SK-N-SH treated with all-trans-retinoic acid at 6 μM for 48 hours (cell line): ENCODE measurements around the gene CDK5RAP3.

Source experiments
- ATAC-seq: fragments of 200-7000 bp; cut with Tn5 transposase; 3 replicates; pipeline ENCODE4 v1.9.1; 2020; ENCODE audit warnings: mild to moderate bottlenecking, moderate library complexity
- ARNTL ChIP-seq: fragments of 450-650 bp; formaldehyde crosslinking; IDR thresholded peaks from 2 replicates; pipeline ENCODE4 v1.5.0; 2020; ENCODE audit warnings: low read depth, mild to moderate bottlenecking, moderate library complexity, borderline replicate concordance
- BACH2 ChIP-seq: fragments of 250-450 bp; sonication (Bioruptor Pico); IDR thresholded peaks from 2 replicates; pipeline ENCODE4 v1.9.0; 2021; ENCODE audit warnings: mild to moderate bottlenecking, borderline replicate concordance
- CREB5 ChIP-seq: fragments of 250-450 bp; sonication (Bioruptor Pico); IDR thresholded peaks from 2 replicates; pipeline ENCODE4 v1.5.1; 2020; ENCODE audit warnings: low read depth, mild to moderate bottlenecking, moderate library complexity
- CSDC2 ChIP-seq: fragments of 250-450 bp; sonication (Bioruptor Pico); IDR thresholded peaks from 2 replicates; pipeline ENCODE4 v1.5.0; 2020; ENCODE audit warnings: mild to moderate bottlenecking, moderate library complexity
- CSRNP3 ChIP-seq: fragments of 250-450 bp; sonication (Bioruptor Pico); IDR thresholded peaks from 2 replicates; pipeline ENCODE4 v1.5.1; 2021; ENCODE audit warnings: mild to moderate bottlenecking, moderate library complexity
- ESRRG ChIP-seq: fragments of 250-450 bp; sonication (Bioruptor Pico); IDR thresholded peaks from 2 replicates; pipeline ENCODE4 v1.6.1; 2021; ENCODE audit warnings: mild to moderate bottlenecking
- GLIS3 ChIP-seq: fragments of 250-450 bp; sonication (Bioruptor Pico); IDR thresholded peaks from 2 replicates; pipeline ENCODE4 v1.5.0; 2020; ENCODE audit warnings: mild to moderate bottlenecking, moderate library complexity
- ISL1 ChIP-seq: fragments of 250-450 bp; sonication (Bioruptor Pico); IDR thresholded peaks from 2 replicates; pipeline ENCODE4 v2.1.2; 2022; ENCODE audit warnings: mild to moderate bottlenecking, moderate library complexity
- OSR1 ChIP-seq: fragments of 250-450 bp; sonication (Bioruptor Pico); IDR thresholded peaks from 2 replicates; pipeline ENCODE4 v1.8.0; 2022; ENCODE audit warnings: moderate library complexity, mild to moderate bottlenecking, inconsistent platforms
- PATZ1 ChIP-seq: fragments of 250-450 bp; sonication (Bioruptor Pico); IDR thresholded peaks from 2 replicates; pipeline ENCODE4 v1.8.0; 2020; ENCODE audit warnings: mild to moderate bottlenecking, moderate library complexity, borderline replicate concordance
- POU6F1 ChIP-seq: fragments of 250-450 bp; sonication (Bioruptor Pico); IDR thresholded peaks from 2 replicates; pipeline ENCODE4 v1.8.0; 2021; ENCODE audit warnings: low read depth, mild to moderate bottlenecking, moderate library complexity, borderline replicate concordance
- PPARA ChIP-seq: fragments of 250-450 bp; sonication (Bioruptor Pico); IDR thresholded peaks from 2 replicates; pipeline ENCODE4 v1.5.0; 2020; ENCODE audit warnings: mild to moderate bottlenecking, borderline replicate concordance
- RARB ChIP-seq: fragments of 250-450 bp; sonication (Bioruptor Pico); IDR thresholded peaks from 2 replicates; pipeline ENCODE4 v1.8.0; 2021; ENCODE audit warnings: mild to moderate bottlenecking, moderate library complexity
- SNAI2 ChIP-seq: fragments of 250-450 bp; sonication (Bioruptor Pico); IDR thresholded peaks from 2 replicates; pipeline ENCODE4 v1.5.0; 2020; ENCODE audit warnings: mild to moderate bottlenecking, moderate library complexity
- TCF4 ChIP-seq: fragments of 250-450 bp; sonication (Bioruptor Pico); IDR thresholded peaks from 2 replicates; pipeline ENCODE4 v1.8.0; 2021; ENCODE audit warnings: mild to moderate bottlenecking, moderate library complexity, borderline replicate concordance
- TOX ChIP-seq: fragments of 250-450 bp; sonication (Bioruptor Pico); IDR thresholded peaks from 2 replicates; pipeline ENCODE4 v1.8.0; 2021; ENCODE audit warnings: mild to moderate bottlenecking, moderate library complexity, borderline replicate concordance
- TSHZ2 ChIP-seq: fragments of 250-450 bp; sonication (Bioruptor Pico); IDR thresholded peaks from 2 replicates; pipeline ENCODE4 v1.5.0; 2020; ENCODE audit warnings: mild to moderate bottlenecking, moderate library complexity
- ZC3H10 ChIP-seq: fragments of 250-450 bp; sonication (Bioruptor Pico); IDR thresholded peaks from 2 replicates; pipeline ENCODE4 v1.5.1; 2021; ENCODE audit warnings: mild to moderate bottlenecking, moderate library complexity
- ZFP3 ChIP-seq: fragments of 250-450 bp; sonication (Bioruptor Pico); IDR thresholded peaks from 2 replicates; pipeline ENCODE4 v1.5.0; 2020; ENCODE audit warnings: mild to moderate bottlenecking, moderate library complexity
- ZFP30 ChIP-seq: fragments of 450-650 bp; formaldehyde crosslinking; IDR thresholded peaks from 2 replicates; pipeline ENCODE4 v1.5.0; 2022; ENCODE audit warnings: mild to moderate bottlenecking, moderate library complexity
- ZNF565 ChIP-seq: fragments of 450-650 bp; formaldehyde crosslinking; conservative IDR thresholded peaks from 2 replicates; pipeline ENCODE4 v1.5.0; 2020; ENCODE audit warnings: low read depth, mild to moderate bottlenecking, moderate library complexity
- ZNF70 ChIP-seq: fragments of 450-650 bp; formaldehyde crosslinking; IDR thresholded peaks from 2 replicates; pipeline ENCODE4 v1.5.0; 2020; ENCODE audit warnings: mild to moderate bottlenecking, moderate library complexity

Gene CDK5RAP3

GRCh38 chr17:47989159-47989558, 18.2 kb downstream of the CDK5RAP3 start:
- ATAC-seq, result no peak
- no peak for TF ChIP-seq RARB (CRISPR knock-in tag)
- no peak for TF ChIP-seq PPARA (CRISPR knock-in tag)
- no peak for TF ChIP-seq ZNF565
- TF ChIP-seq POU6F1, result no peak
- TF ChIP-seq TOX (CRISPR knock-in tag), result no peak
- no peak for TF ChIP-seq TSHZ2 (CRISPR knock-in tag)
- no peak for TF ChIP-seq CSDC2 (CRISPR knock-in tag)
- no peak for TF ChIP-seq ISL1 (CRISPR knock-in tag)
- TF ChIP-seq ZFP3, result no peak
- no peak for TF ChIP-seq TCF4 (CRISPR knock-in tag)
- no peak for TF ChIP-seq BACH2 (CRISPR knock-in tag)
- TF ChIP-seq GLIS3 (CRISPR knock-in tag), result no peak
- no peak for TF ChIP-seq CSRNP3 (CRISPR knock-in tag)
- TF ChIP-seq OSR1 (CRISPR knock-in tag), result no peak
- no peak for TF ChIP-seq ARNTL
- TF ChIP-seq CREB5 (CRISPR knock-in tag), result no peak
- TF ChIP-seq, all 23 proteins: peak for 0

- TF ChIP-seq ZC3H10 (CRISPR knock-in tag), result no peak
- TF ChIP-seq ESRRG, result no peak
- no peak for TF ChIP-seq ZNF70 (CRISPR knock-in tag)
- no peak for TF ChIP-seq BACH2 (CRISPR knock-in tag)
- no peak for TF ChIP-seq CSDC2 (CRISPR knock-in tag)
- no peak for TF ChIP-seq TOX (CRISPR knock-in tag)
- TF ChIP-seq ZNF565, result no peak
- TF ChIP-seq PATZ1 (CRISPR knock-in tag), result no peak
- ATAC-seq, result no peak
These were observed 18.8 kb downstream of the CDK5RAP3 start for GRCh38 chr17:47989700-47990099.

GRCh38 chr17:47990962-47991731, 20.2 kb downstream of the CDK5RAP3 start:
- no peak for ATAC-seq
- TF ChIP-seq ARNTL (no peak), ISL1 (CRISPR knock-in tag) (no peak), TCF4 (CRISPR knock-in tag) (peak; percentile 38; the same call in 1 of the 2 replicates), TOX (CRISPR knock-in tag) (no peak), ZC3H10 (CRISPR knock-in tag) (no peak), ZNF565 (no peak), POU6F1 (no peak), CREB5 (CRISPR knock-in tag) (no peak), GLIS3 (CRISPR knock-in tag) (no peak), ESRRG (no peak), PPARA (CRISPR knock-in tag) (0 out of 2 replicates have a peak, but pooled peaks have one; percentile 25), CSRNP3 (CRISPR knock-in tag) (no peak), ZNF70 (CRISPR knock-in tag) (no peak), OSR1 (CRISPR knock-in tag) (no peak), SNAI2 (CRISPR knock-in tag) (no peak), ZFP30 (CRISPR knock-in tag) (no peak)
